Neural cell (in vitro differentiated cells): ENCODE measurements around the gene RGP1.

Experiments
- CTCF ChIP-seq: fragments of 450-650 bp; IDR thresholded peaks from 2 replicates; pipeline ENCODE4 v1.5.1; 2014; ENCODE audit warnings: antibody characterized with exemption, mild to moderate bottlenecking, moderate library complexity; ENCODE audit not compliant: poor library complexity, severe bottlenecking
- EP300 ChIP-seq: fragments of 450-650 bp; conservative IDR thresholded peaks from 2 replicates; pipeline ENCODE4 v1.6.1; 2014; ENCODE audit warnings: antibody characterized with exemption, mild to moderate bottlenecking, moderate library complexity; ENCODE audit not compliant: poor library complexity, severe bottlenecking
- EZH2 ChIP-seq: fragments of 200-600, 300-800 bp; shearing (Covaris generic), sonication (generic); IDR thresholded peaks from 2 replicates; pipeline ENCODE4 v1.6.1; 2014; ENCODE audit warnings: antibody characterized with exemption, low read length, borderline replicate concordance, mild to moderate bottlenecking; ENCODE audit not compliant: insufficient read depth, poor library complexity, severe bottlenecking
- MXI1 ChIP-seq: fragments of 450-650 bp; conservative IDR thresholded peaks from 2 replicates; pipeline ENCODE4 v1.6.1; 2014; ENCODE audit warnings: antibody characterized with exemption, mild to moderate bottlenecking; ENCODE audit not compliant: poor library complexity, severe bottlenecking
- POLR2AphosphoS5 ChIP-seq: IDR thresholded peaks from 2 replicates; pipeline ENCODE4 v1.6.1; 2012
- RAD21 ChIP-seq: fragments of 450-650 bp; conservative IDR thresholded peaks from 2 replicates; pipeline ENCODE4 v1.6.1; 2014; ENCODE audit warnings: antibody characterized with exemption, mild to moderate bottlenecking, moderate library complexity
- REST ChIP-seq: IDR thresholded peaks from 2 replicates; pipeline ENCODE4 v1.6.1; 2012; ENCODE audit warnings: borderline replicate concordance
- SMC3 ChIP-seq: fragments of 450-650 bp; conservative IDR thresholded peaks from 2 replicates; pipeline ENCODE4 v1.6.1; 2014; ENCODE audit warnings: antibody characterized with exemption, mild to moderate bottlenecking, moderate library complexity; ENCODE audit not compliant: poor library complexity

- TF ChIP-seq CTCF (no peak), REST (no peak), EZH2 (no peak), EP300 (no peak), POLR2AphosphoS5 (no peak), SMC3 (no peak), MXI1 (no peak), RAD21 (no peak)
These were observed 48.4 kb downstream of the RGP1 start for GRCh38 chr9:35797311-35798109.
